Calu3 (cell line): Measurements from ENCODE around the gene OR2D3. TPM values are rescaled to one million over a fixed set of nuclear protein-coding genes. Genes with fewer than 3 reads are reported as not detected.

Experiments
- total RNA-seq: library from RNA; stranded (reverse); gene quantifications from 2 replicates; pipeline ENCODE4 v1.2.3, GENCODE V29; 2022

The OR2D3 gene
- total RNA-seq, 1 experiment from 2014 or later, result not detected

Other genes starting within 250 kb of the OR2D3 start
- gene MRPL17, start 237.7 kb upstream of the OR2D3 start, total RNA-seq, result 78.2 and 84.0 TPM in 2 replicates
- not detected in 2 replicates for gene OR2AG2, start 149.0 kb upstream of the OR2D3 start, total RNA-seq
- not detected in 2 replicates for gene OR2AG1, start 138.0 kb upstream of the OR2D3 start, total RNA-seq
- gene OR6A2, start 121.3 kb upstream of the OR2D3 start, total RNA-seq, result 0.09 TPM in 1 of 2 replicates, not detected in the other
- not detected in 2 replicates for gene OR10A5, start 75.3 kb upstream of the OR2D3 start, total RNA-seq
- not detected in 2 replicates for gene OR10A2, start 57.9 kb upstream of the OR2D3 start, total RNA-seq
- gene OR10A4, start 44.4 kb upstream of the OR2D3 start, total RNA-seq, result not detected in 2 replicates
- gene OR2D2, start 28.5 kb upstream of the OR2D3 start, total RNA-seq, result not detected in 2 replicates
- gene ZNF215, start 5.4 kb downstream of the OR2D3 start, total RNA-seq, result 1.2 and 1.6 TPM in 2 replicates
- 3.0 and 3.1 TPM in 2 replicates for gene ZNF214, start 99.3 kb downstream of the OR2D3 start, total RNA-seq
- gene NLRP14, start 99.5 kb downstream of the OR2D3 start, total RNA-seq, result not detected in 2 replicates
- not detected in 2 replicates for gene RBMXL2, start 168.0 kb downstream of the OR2D3 start, total RNA-seq